HK-2 (cell line): ENCODE measurements around the gene POGLUT2.
A peak's percentile ranks its signal among the peaks of the same experiment; 100 is the strongest.

Source experiments
- DNase-seq: peaks from one replicate; pipeline ENCODE4 v3.0.0-alpha.2; 2018; ENCODE audit not compliant: unreplicated experiment

POGLUT2 gene

DNA sequence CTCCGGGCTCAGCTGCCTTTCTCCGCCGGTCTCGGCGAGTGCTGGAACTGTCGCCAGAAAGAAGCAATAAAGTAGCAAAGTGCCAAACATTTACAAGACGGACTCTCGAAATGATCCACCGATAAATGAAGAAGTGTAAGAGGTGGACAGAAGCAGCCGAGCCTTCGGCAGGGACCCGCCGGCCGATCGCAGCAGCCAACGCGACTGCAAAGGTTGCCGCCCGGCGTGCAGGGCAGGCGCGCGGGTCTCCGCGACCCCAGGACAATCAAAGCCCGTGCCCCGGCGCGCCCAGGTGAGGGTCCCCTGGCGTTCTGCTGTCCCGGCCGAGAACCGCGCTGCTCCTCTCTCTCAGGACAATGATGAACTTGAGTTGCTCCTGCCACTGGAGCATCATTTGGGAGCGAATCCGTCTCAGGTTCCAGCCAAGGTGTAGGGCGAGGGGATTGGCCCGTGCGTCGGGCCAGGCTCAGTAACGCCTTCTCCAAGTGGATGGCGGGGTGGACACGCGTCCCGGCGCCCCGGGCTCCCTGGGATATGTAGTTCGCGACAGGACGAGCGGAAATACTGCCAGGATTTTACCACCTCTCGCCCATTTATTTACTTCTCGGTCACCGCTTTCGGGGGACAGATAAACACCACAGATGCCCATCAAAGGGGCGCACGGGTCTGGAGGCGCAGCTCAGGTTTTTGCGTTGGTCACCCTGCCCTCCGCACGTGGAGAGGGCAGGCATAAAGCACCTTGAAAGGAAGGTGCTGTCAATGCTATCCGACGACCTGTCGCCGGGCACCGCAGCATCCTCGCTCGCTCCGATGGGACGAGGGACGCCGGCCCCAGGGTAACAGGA, at the start of gene POGLUT2, which contains the start of gene BIVM:
Gene POGLUT2 (minus strand): TSS at position 396 of the 845 bp plus-strand sequence. CDS start 306 bp downstream, at position 90.
Gene BIVM (plus strand): TSS at position 539 of the 845 bp plus-strand sequence. CDS start 8,149 bp downstream, outside the sequence.
- DNase-seq = peak; percentile 88

DNA sequence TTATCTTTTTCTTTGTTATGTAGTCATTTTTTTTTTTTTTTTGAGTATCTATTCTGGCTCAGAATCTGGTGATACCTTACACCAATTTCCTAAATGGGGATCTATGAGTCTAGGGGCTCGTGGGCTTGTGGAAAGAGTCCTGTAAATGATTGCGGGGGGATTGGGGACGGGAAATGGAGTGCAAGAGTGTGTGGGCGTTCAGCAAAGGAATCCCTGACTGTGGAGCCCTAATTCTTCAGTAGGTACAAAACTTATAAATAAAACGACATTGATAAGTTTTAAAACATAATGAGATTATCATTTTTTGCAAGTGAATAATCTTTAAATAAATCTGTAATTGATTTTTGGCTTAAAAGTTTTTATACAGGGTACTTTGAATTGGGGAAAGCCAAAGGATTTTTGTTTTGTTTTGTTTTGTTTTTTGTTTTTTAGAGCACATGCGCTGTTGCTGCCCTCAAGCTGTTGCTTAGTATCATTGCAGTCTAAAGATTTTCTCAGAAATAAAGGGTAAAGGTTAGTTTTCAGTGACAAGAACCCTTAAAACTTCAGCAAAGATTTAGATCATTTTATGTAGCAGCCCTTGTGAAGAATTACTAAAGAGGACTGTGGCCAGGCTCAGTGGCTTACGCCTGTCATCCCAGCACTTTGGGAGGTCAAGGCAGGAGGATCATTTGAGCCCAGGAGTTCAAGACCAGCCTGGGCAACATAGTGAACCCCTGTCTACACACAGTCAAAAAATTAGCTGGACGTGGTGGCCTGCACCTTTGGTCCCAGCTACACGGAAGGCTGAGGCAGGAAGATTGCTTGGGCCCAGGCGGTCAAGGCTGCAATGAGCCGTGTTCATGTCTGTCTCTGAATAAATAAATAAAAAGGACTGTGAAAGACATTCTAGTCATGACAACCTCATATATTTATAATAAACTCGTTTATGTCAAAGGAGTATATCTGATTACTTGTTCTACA, 48.8 kb upstream of the POGLUT2 start:
- DNase-seq = no peak

DNA sequence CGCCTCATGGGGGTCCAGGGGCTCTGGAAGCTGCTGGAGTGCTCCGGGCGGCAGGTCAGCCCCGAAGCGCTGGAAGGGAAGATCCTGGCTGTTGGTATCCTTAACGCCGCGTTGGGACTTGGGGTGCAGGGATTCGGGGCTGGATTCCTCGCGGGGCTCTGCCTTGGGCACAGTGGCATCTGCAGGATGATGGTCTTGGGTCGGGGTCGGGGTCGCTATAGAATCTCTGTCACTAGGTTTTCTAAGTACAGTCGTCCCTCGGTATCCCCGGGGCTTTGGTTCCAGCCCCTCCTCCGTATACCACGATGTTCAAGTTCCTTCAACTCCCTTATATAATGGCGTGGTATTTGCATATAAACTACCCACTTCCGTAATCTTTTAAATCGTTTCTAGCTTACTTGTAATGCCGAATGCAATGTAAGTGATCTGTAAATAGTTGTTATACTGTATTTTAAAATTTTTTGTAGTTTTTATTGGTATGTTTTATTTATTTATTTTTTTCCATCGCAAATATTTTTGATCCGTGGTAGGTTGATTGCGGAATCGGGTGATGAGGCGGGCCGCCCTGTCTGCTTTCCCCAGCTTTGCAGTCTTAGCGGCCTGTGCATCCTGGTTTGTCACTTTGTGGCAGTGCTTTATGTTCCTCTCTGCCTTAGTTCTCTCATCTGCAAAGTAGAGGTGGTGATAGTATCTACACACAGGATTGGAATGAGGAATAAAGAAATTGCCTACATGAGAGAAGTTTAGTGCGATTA, 47.7 kb upstream of the POGLUT2 start:
- peak; percentile 26 for DNase-seq

DNA sequence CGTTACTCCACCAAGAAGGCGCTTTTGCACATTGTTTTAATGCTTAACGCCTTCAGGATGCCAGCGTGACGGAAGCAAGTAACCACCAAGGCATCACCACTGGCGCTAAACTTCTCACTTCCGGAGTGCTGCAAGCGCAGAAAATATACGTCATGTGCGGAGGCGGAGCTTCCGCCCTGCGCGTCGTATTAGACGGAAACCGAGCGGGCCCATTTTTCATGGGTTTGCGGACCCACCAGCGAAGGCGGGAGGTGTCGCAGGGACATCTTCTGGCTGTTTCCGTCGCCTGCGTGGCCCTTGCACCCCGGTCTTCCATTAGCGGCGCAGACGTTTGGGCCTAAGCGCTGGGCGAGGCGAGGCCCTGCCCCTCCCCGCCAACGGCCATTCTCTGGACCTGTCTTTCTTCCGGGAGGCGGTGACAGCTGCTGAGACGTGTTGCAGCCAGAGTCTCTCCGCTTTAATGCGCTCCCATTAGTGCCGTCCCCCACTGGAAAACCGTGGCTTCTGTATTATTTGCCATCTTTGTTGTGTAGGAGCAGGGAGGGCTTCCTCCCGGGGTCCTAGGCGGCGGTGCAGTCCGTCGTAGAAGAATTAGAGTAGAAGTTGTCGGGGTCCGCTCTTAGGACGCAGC, 47.0 kb upstream of the POGLUT2 start, which contains the start of gene ERCC5:
Gene ERCC5 (plus strand): TSS at position 403 of the 631 bp plus-strand sequence. CDS start 235 bp downstream, outside the sequence.
- peak; percentile 94 for DNase-seq

GRCh38 chr13:102845289-102845629, 46.5 kb upstream of the POGLUT2 start:
- no peak for DNase-seq

DNA sequence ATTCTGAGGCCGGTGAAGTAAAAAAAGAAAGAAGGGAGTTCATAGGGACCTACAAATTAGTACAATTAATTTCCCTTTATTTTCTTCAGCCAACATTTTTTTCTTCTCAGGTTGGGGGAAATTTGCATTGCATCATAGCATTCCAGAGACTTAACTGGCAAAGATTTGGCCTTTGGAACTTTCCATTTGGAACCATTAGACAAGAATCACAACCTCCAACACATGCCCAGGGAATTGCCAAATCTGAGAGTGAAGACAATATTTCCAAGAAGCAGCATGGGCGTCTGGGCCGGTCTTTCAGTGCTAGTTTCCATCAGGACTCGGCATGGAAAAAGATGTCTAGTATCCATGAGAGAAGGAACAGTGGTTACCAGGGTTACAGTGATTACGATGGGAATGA, 40.7 kb upstream of the POGLUT2 start:
- no peak for DNase-seq

DNA sequence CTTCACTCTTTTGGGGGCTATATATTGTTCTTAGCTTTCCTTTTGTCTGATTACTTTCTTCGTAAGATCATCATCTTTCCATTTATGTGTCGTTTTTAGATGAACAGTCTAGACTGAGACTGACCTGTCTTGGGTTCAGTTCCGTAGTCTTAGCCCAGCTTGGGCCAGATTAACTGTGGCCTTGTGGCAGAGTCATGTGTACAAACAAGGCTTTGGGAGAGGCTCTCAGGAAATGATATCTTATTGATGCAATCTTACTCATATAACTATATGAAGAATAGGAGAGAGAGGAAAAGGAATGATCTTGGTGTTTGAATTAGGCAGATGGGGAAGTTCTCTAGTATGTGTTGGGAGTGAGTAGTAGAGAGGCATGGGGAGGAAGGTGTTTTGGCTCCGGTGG, 40.2 kb upstream of the POGLUT2 start:
- no peak for DNase-seq

DNA sequence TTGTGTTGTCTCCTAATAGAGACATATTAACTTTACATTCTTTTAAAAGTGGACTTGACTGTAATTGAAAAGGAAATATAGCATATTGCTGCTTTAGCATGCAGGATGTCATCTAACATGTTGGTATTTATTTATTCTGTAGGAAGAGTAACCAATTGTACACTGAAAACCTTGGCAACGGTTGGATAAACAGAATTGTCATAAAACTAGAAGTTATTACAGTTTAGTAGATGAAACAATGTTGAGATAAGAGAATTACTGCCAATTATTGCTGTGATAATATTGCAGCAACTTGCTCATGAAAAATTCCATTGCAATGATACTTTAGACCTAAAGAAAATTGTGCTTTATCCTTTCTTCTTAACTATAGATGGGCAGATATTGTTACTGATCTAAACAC, 39.5 kb upstream of the POGLUT2 start:
- no peak for DNase-seq

DNA sequence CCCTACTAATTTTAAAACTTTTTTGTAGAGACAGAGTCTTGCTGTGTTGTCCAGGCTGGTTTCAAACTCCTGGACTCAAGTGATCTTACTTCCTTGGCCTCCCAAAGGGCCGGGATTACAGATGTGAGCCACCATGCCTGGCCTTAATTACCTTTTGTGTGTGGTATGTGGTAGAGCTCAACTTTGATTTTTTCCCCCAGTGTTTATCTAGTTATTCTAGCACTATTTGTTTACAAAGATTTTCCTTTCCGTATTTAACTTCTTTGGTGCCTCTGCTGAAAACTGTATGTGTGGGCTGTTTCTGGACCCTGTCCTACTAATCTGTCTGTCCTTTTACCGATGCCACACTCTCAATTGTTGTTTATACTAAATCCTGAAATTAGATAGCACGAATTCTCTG, 37.7 kb upstream of the POGLUT2 start:
- DNase-seq = no peak

DNA sequence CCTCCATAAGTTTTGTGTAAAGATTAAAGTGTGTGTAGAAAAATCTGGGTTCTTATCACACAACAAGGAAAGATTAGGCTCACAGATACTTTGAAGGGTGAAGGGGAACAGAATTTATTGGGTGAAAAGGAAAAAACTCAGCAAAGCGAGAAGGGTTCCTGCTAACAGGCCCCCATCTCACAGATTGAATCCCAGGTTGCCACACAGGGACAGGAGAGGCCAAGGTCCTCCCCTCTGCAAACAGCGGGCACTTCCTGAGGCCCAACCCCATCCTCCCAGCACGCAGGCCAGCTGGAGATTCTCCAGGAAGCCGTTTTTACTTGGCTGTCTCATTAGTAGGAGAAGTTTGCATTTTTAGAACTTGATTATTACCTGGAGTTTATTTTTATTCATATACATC, 31.9 kb upstream of the POGLUT2 start:
- DNase-seq = no peak

DNA sequence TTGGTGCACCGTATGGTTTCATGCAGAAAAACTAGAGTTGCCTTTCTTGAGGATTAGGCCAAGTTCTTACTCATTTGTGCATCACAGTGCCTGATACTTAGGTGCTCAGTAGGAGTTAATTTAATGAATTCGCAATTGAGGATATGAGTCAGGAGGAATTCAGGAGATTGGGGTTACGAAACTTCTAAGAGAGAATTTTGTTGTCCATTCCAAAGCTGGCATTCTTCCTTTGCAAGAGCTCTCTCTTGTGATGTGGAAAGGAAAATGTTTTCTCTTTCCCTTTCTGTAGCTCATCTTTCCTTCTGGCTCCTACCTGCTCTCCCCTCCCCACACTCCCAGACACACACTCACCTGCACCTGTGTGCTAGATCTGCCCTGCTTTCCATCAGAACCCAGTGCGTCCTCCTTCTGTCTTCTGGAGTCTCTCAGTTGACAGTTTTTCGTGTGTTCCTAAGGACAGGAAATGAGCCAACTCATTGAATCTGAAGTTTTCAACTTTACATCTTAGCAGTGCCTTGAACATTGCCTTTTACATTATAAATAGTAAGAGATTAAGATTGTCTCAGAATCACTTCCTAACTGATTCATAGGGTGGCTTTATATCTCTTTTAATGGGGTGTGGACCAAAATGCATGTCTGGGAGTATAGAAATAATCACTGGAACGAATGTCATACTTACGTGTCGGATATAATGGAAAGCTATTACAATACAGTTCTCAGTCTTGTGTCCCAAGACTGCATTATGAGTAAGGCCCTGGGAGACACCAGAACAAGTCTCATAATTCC, 27.3 kb upstream of the POGLUT2 start:
- DNase-seq = no peak

- DNase-seq = no peak
Observed at GRCh38 chr13:102825400-102825799, 26.6 kb upstream of the POGLUT2 start.

- DNase-seq = peak; percentile 12
Observed at GRCh38 chr13:102817907-102818306, 19.1 kb upstream of the POGLUT2 start.

DNA sequence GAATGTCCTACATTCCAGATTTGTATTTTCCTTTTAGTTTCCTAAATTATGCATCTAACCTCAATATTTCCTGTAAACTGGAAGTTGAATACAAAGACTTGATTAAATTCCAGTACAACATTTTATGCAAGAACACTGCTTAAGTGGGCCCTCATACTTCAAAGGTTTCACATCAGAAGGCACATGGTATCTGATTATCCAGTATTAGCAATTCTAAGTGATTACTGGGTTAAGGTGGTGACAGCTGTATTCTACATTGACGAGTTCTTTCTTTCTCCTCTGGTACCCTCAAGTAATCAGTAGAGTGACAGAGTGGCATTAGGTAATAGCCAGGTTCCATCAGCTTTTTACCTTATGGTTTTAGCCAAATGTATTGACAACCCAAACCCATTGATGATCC, 18.5 kb upstream of the POGLUT2 start:
- no peak for DNase-seq

GRCh38 chr13:102816708-102817107, 17.9 kb upstream of the POGLUT2 start:
- DNase-seq = no peak

- DNase-seq = no peak
Observed at GRCh38 chr13:102815788-102816187, 17.0 kb upstream of the POGLUT2 start.

DNA sequence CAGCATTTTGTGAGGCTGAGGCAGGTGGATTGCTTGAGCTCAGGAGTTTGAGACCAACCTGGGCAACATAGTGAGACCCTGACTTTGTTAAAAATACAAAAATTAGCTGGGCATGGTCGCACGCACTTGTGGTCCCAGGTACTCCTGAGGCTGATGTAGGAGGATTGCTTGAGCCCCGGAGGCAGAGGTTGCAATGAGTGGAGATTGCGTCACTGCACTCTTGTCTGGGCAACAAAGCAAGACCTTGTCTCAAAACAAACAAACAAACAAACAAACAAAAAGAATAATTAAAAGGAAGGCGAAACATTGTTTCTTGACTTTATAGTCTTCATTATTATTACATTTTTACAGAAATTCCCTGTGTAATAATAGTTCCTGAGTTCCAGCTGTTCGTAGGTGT, 16.0 kb upstream of the POGLUT2 start:
- DNase-seq = no peak

GRCh38 chr13:102814025-102814607, 15.3 kb upstream of the POGLUT2 start:
- no peak for DNase-seq

DNA sequence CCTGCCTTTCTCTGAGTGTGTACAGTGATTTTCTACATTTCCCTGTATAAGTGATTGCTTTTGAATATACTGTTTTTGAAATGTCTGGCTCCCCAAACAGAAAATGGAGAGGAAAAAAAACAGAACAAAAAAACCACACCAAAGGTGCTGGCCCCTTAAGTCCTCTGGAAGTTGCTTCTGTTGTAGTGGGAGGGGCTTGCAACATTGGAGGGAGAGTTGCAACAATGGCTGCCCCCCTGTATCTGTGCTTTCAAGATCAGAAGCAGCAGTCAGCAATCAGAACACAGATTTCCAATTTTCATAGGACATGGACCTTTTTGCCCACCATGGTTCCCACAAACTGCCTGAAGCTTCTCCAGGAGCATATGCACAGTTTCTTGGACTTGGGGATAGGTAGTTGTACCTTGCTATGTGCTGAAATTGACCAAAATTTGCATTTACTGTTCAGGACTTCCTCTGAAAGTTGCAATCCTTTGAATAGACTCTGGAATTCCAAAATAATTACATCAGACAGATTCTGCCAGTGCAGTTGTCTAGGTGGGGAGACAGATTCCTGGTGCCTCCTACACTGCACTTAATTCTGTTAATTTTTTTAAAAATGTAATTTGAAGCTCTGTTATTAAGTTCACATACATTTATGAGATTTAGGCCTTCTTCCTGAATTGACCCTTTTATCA, 14.0 kb upstream of the POGLUT2 start:
- peak; percentile 24 for DNase-seq
